HS-5 (cell line): ENCODE results near the gene CSF3.

Source experiments
- DNase-seq: peaks from one replicate; pipeline ENCODE4 v3.0.0-alpha.2; 2012; ENCODE audit warnings: low read depth

The CSF3 gene

GRCh38 chr17:40062329-40063186 is 47.3 kb downstream of the CSF3 start, which contains the start of gene THRA:
THRA (plus strand) TSS chr17:40062965; CDS start chr17:40074489, 11,524 bp downstream.
- no peak for DNase-seq

- no peak for DNase-seq
Observed at GRCh38 chr17:40063187-40063771, 48.0 kb downstream of the CSF3 start.

GRCh38 chr17:40063901-40064531 is 48.8 kb downstream of the CSF3 start:
- no peak for DNase-seq

- DNase-seq, result no peak
Observed at GRCh38 chr17:40064971-40065768, 49.9 kb downstream of the CSF3 start.

GRCh38 chr17:40065769-40066510 is 50.7 kb downstream of the CSF3 start:
- DNase-seq, result no peak
